ENCODE data around the gene MAST3. TPM values are rescaled to one million over a fixed set of nuclear protein-coding genes. Genes with fewer than 3 reads are reported as not detected.
A peak's percentile ranks its signal among the peaks of the same experiment; 100 is the strongest.

Gene MAST3
- total and polyA plus RNA-seq, 2 of the 13 experiments (the other 11 are each of a cell fraction or from before 2014, with no cell fraction given): 4.1 to 4.6 TPM

DNA sequence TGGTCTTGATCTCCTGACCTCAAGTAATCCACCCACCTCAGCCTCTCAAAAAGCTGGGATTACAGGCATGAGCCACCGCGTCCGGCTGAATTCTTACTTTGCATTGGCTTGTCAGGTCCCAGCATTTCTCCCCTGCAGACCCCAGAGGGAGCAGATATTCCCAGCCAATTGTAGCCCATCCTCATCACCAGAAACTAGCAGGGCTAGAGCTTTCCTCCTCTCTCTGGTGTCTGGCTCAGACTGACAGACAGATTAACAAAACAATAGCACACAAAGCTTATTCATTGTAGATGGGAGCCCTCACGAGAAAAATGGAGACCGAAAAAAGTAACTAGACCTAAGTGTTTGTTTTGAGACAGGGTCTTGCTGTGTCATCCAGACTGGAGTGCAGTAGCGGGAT lies 88.0 kb downstream of the MAST3 start:
- CTCF ChIA-PET (ENCODE audit: low intra/inter-chr PET ratio, low total read pairs): no interaction called here
- intact Hi-C loops (cut with micrococcal nuclease; ENCODE audit: unreplicated experiment) (no loop called here), in situ Hi-C loops (cut with HindIII; ENCODE audit: extremely low pct_ligation_motif_present, low pct_unique_long_range_greater_than_20kb) (no loop called here)
- Histone ChIP-seq H3K36me3 (replicated peaks in 1 of 2; ENCODE audit: control insufficient read depth in 1 of 2, insufficient read depth in 2 of 2, low read length in 2 of 2) (no peaks in the 10 kb centered on the region), H3K27me3 (ENCODE audit: control insufficient read depth in 1 of 2, insufficient read depth in 2 of 2, low read length in 2 of 2) (no peaks in the 10 kb centered on the region), H3K4me1 (ENCODE audit: insufficient read depth, low read length) (peaks cover 28% of the 10 kb centered on the region), H3K9ac (ENCODE audit: insufficient read depth, low read depth, low read length) (no peak overlapping the region), H3K4me2 (ENCODE audit: low read depth, low read length) (no peak overlapping the region), H2AFZ (ENCODE audit: low read length) (no peak overlapping the region), H3K79me2 (ENCODE audit: insufficient read depth, low read length) (no peaks in the 10 kb centered on the region), H3K9me3 (ENCODE audit: low read length) (no peaks in the 10 kb centered on the region), H3K27ac (ENCODE audit: extremely low read length, insufficient read depth, low read length) (no peak overlapping the region), H3K4me3 (replicated peaks in 1 of 3; ENCODE audit: insufficient read depth in 1 of 3, low read depth in 2 of 3, low read length in 3 of 3) (no peak overlapping the region), H4K20me1 (ENCODE audit: insufficient read depth, low read length) (no peaks in the 10 kb centered on the region)
- ATAC-seq: peak; percentile 33; the same call in 1 of the 3 replicates
- whole genome bisulfite sequencing (ENCODE audit: low lambda C conversion rate): 35% methylated on average over 6 of the region's 6 CpGs
- BruUV-seq (replicated peaks): no TSS peak
- TF ChIP-seq ISL2 (CRISPR knock-in tag; IDR thresholded peaks at IDR 0.05): no peak
- TF ChIP-seq ZNF550 (CRISPR knock-in tag; IDR thresholded peaks at IDR 0.05; ENCODE audit: borderline replicate concordance): no peak
- no peak for TF ChIP-seq SCMH1 (CRISPR knock-in tag; IDR thresholded peaks at IDR 0.05; ENCODE audit: borderline replicate concordance)
- no peak for TF ChIP-seq ELF4 (CRISPR knock-in tag; IDR thresholded peaks at IDR 0.05; ENCODE audit: borderline replicate concordance)
- TF ChIP-seq GPN1 (CRISPR knock-in tag; IDR thresholded peaks at IDR 0.05; ENCODE audit: borderline replicate concordance): no peak
- no peak for TF ChIP-seq ZNF781 (CRISPR knock-in tag; IDR thresholded peaks at IDR 0.05; ENCODE audit: borderline replicate concordance, not compliant biosample characterization)
- TF ChIP-seq ZFAT (CRISPR knock-in tag; conservative IDR thresholded peaks at IDR 0.05): no peak
- TF ChIP-seq ZNF234 (CRISPR knock-in tag; conservative IDR thresholded peaks at IDR 0.05): no peak
- TF ChIP-seq SIX1 (CRISPR knock-in tag; IDR thresholded peaks at IDR 0.05; ENCODE audit: borderline replicate concordance): no peak
- no peak for TF ChIP-seq POLR2AphosphoS2 (IDR thresholded peaks at IDR 0.05; ENCODE audit: low read depth, low read length)
- TF ChIP-seq, protein P1, sequence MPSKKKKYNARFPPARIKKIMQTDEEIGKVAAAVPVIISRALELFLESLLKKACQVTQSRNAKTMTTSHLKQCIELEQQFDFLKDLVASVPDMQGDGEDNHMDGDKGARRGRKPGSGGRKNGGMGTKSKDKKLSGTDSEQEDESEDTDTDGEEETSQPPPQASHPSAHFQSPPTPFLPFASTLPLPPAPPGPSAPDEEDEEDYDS (CRISPR knock-in tag; IDR thresholded peaks at IDR 0.05): no peak
- no peak for FAIRE-seq
- POLR2A ChIA-PET: interaction anchor here (0.6 to 1.0 kb wide), 3 partner anchors 18 to 334 kb away, joined by 3 read pairs; partner anchors contain the start of gene PIK3R2
- DNase-seq (ENCODE audit: low spot score): no peak

Data from HepG2 (cell line).